ENCODE measurements around the gene TGFBR3L. TPM values are rescaled to one million over a fixed set of nuclear protein-coding genes. Genes with fewer than 3 reads are reported as not detected.

The TGFBR3L gene
- total and polyA plus RNA-seq, 10 of the 15 experiments (the other 5 are each of a cell fraction or from before 2014, with no cell fraction given) = 0.20 to 0.23 TPM; not detected in 8

- in situ Hi-C loops (cut with MboI) (no loop called here), intact Hi-C loops (cut with micrococcal nuclease; ENCODE audit: unreplicated experiment) (loop anchor here (10.0 kb wide), 1 partner anchor 216 kb away; the partner anchor contains the start of gene TRAPPC5)
- H3K9ac ChIP-seq (ENCODE audit: control insufficient read depth, insufficient read depth, low read length) = no peak overlapping the region
- DNase-seq (ENCODE audit: low read depth, low spot score) (no peak), ATAC-seq (no peak), FAIRE-seq (no peak)
- H3K27me3 ChIP-seq (replicated peaks in 1 of 2; ENCODE audit: control insufficient read depth in 2 of 2, insufficient read depth in 2 of 2, low read length in 1 of 2) = no peaks in the 10 kb centered on the region
- H3K27ac ChIP-seq (ENCODE audit: control insufficient read depth, insufficient read depth) = no peak overlapping the region
- H3K79me2 ChIP-seq (ENCODE audit: control insufficient read depth, insufficient read depth, low read length) = peaks cover 22% of the 10 kb centered on the region
- 74% methylated on average over 21 of the region's 21 CpGs for WGBS (ENCODE audit: insufficient coverage, insufficient replicate concordance, low lambda C conversion rate, missing lambda C conversion rate)
- no peaks in the 10 kb centered on the region for H3K9me3 ChIP-seq (replicated peaks; ENCODE audit: control insufficient read depth, insufficient read depth, low read length)
- peaks cover 14% of the 10 kb centered on the region for H3K4me1 ChIP-seq (ENCODE audit: control insufficient read depth, insufficient read depth, low read length)
- H3K4me2 ChIP-seq (ENCODE audit: control insufficient read depth, insufficient read depth) = no peak overlapping the region
- TF ChIP-seq, protein P1, sequence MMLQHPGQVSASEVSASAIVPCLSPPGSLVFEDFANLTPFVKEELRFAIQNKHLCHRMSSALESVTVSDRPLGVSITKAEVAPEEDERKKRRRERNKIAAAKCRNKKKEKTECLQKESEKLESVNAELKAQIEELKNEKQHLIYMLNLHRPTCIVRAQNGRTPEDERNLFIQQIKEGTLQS (IDR thresholded peaks at IDR 0.05; ENCODE audit: borderline replicate concordance, extremely low read depth, low read depth, low read length) = no peak
- TF ChIP-seq, protein P2, sequence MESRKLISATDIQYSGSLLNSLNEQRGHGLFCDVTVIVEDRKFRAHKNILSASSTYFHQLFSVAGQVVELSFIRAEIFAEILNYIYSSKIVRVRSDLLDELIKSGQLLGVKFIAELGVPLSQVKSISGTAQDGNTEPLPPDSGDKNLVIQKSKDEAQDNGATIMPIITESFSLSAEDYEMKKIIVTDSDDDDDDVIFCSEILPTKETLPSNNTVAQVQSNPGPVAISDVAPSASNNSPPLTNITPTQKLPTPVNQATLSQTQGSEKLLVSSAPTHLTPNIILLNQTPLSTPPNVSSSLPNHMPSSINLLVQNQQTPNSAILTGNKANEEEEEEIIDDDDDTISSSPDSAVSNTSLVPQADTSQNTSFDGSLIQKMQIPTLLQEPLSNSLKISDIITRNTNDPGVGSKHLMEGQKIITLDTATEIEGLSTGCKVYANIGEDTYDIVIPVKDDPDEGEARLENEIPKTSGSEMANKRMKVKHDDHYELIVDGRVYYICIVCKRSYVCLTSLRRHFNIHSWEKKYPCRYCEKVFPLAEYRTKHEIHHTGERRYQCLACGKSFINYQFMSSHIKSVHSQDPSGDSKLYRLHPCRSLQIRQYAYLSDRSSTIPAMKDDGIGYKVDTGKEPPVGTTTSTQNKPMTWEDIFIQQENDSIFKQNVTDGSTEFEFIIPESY (IDR thresholded peaks at IDR 0.05) = no peak
- TF ChIP-seq JUND (IDR thresholded peaks at IDR 0.05; ENCODE audit: low read depth, low read length) (no peak), POLR2AphosphoS2 (IDR thresholded peaks at IDR 0.05; ENCODE audit: low read depth, low read length) (no peak), SMAD1 (IDR thresholded peaks at IDR 0.05; ENCODE audit: low read depth, partially characterized antibody) (no peak), WRNIP1 (IDR thresholded peaks at IDR 0.05; ENCODE audit: borderline replicate concordance, low read depth, low read length) (no peak), IKZF1 (conservative IDR thresholded peaks at IDR 0.05) (no peak), CREM (IDR thresholded peaks at IDR 0.05; ENCODE audit: low read depth) (no peak)
- no peak overlapping the region for H2AFZ ChIP-seq (ENCODE audit: control insufficient read depth, low read depth, low read length)
- no peak overlapping the region for H3K4me3 ChIP-seq
- H3K36me3 ChIP-seq (ENCODE audit: control insufficient read depth in 2 of 2, insufficient read depth in 2 of 2, low read length in 1 of 2) = no peaks in the 10 kb centered on the region
- no TSS peak for BruUV-seq (replicated peaks)
- SMC1A ChIA-PET (ENCODE audit: uncharacterized antibody, unreplicated experiment) = no interaction called here
- POLR2A ChIA-PET = interaction anchor here (0.5 kb wide), 1 partner anchor 763 kb away, joined by 3 read pairs; no protein-coding TSS in a partner anchor
- H4K20me1 ChIP-seq (ENCODE audit: control insufficient read depth, insufficient read depth) = peaks cover 9% of the 10 kb centered on the region; the same call in 1 of the 2 replicates
- CTCF ChIA-PET = interaction anchor here (1.1 to 1.4 kb wide), 4 partner anchors 10 to 262 kb away, joined by 3 to 6 read pairs (median 4); partner anchors contain the start of gene SNAPC2
- RAD21 ChIA-PET (ENCODE audit: unreplicated experiment) = interaction anchor here (1.2 to 1.9 kb wide), 2 partner anchors 20 to 332 kb away, joined by 3 to 4 read pairs; no protein-coding TSS in a partner anchor
These were observed 14.2 kb upstream of the TGFBR3L start for GRCh38 chr19:7900401-7900870.

All from GM12878 (cell line).